Osteoblast (primary cell): ENCODE measurements around the gene BICD1. TPM values are rescaled to one million over a fixed set of nuclear protein-coding genes. Genes with fewer than 3 reads are reported as not detected.

Experiments
- DNase-seq: peaks from one replicate; pipeline ENCODE4 v3.0.0; 2011; ENCODE audit warnings: low spot score, mixed read lengths; ENCODE audit not compliant: insufficient read length; ENCODE audit errors: missing footprints
- H2AFZ ChIP-seq: 2 replicates; pipeline ENCODE4 v1.6.0; 2011; ENCODE audit warnings: mild to moderate bottlenecking, low read length
- H3K27ac ChIP-seq: 2 replicates; pipeline ENCODE4 v1.5.1; 2011; ENCODE audit warnings: mild to moderate bottlenecking, low read depth, low read length, moderate library complexity
- H3K27me3 ChIP-seq: 2 replicates; pipeline ENCODE4 v1.6.0; 2012; ENCODE audit warnings: mild to moderate bottlenecking, control low read depth, inconsistent platforms, low read length, moderate library complexity; ENCODE audit not compliant: insufficient read depth
- H3K36me3 ChIP-seq: 2 replicates; pipeline ENCODE4 v1.5.1; 2011; ENCODE audit warnings: mild to moderate bottlenecking, low read length, control low read depth, moderate library complexity; ENCODE audit not compliant: insufficient read depth
- H3K4me1 ChIP-seq: 2 replicates; pipeline ENCODE4 v1.5.1; 2011; ENCODE audit warnings: mild to moderate bottlenecking, low read length, control low read depth, moderate library complexity; ENCODE audit not compliant: insufficient read depth
- H3K4me2 ChIP-seq: 2 replicates; pipeline ENCODE4 v1.6.0; 2011; ENCODE audit warnings: mild to moderate bottlenecking, low read length; ENCODE audit not compliant: insufficient read depth
- H3K4me3 ChIP-seq: fragments of 200-600 bp; sonication (generic); 3 replicates; pipeline ENCODE4 v1.5.1; 2012; ENCODE audit warnings: mild to moderate bottlenecking, low read length, inconsistent platforms; ENCODE audit not compliant: insufficient read depth
- H3K79me2 ChIP-seq: 2 replicates; pipeline ENCODE4 v1.6.0; 2012; ENCODE audit warnings: mild to moderate bottlenecking, low read length, control low read depth, inconsistent platforms; ENCODE audit not compliant: insufficient read depth
- H3K9me3 ChIP-seq: 2 replicates; pipeline ENCODE4 v1.5.1; 2011; ENCODE audit warnings: low read depth, low read length, control low read depth
- H4K20me1 ChIP-seq: 2 replicates; pipeline ENCODE4 v1.6.0; 2012; ENCODE audit warnings: mild to moderate bottlenecking, low read length, control low read depth; ENCODE audit not compliant: insufficient read depth
- CTCF ChIP-seq: IDR thresholded peaks from 2 replicates; pipeline ENCODE4 v1.5.1; 2011; ENCODE audit warnings: mild to moderate bottlenecking, low read depth, low read length, moderate library complexity; ENCODE audit errors: extremely low read depth
- total RNA-seq: library from RNA; depleted of rRNA; stranded (reverse); fragments of >200 nt; gene quantifications from 2 replicates; pipeline ENCODE4 v1.2.3, GENCODE V29; 2012

The BICD1 gene
- total RNA-seq, 1 donor = 21.0 TPM

GRCh38 chr12:32146074-32146873, 39.6 kb downstream of the BICD1 start:
- Histone ChIP-seq H3K4me1 (peaks cover 3% of the 10 kb centered on the region), H2AFZ (no peak overlapping the region), H3K27me3 (no peaks in the 10 kb centered on the region), H3K4me3 (no peak overlapping the region), H4K20me1 (peaks cover 13% of the 10 kb centered on the region), H3K27ac (no peak overlapping the region), H3K36me3 (no peaks in the 10 kb centered on the region), H3K4me2 (no peak overlapping the region), H3K79me2 (peaks cover 93% of the 10 kb centered on the region), H3K9me3 (no peaks in the 10 kb centered on the region)
- DNase-seq = no peak
- TF ChIP-seq CTCF = no peak

GRCh38 chr12:32148372-32148771, 41.7 kb downstream of the BICD1 start:
- Histone ChIP-seq H3K79me2 (peaks cover 90% of the 10 kb centered on the region), H3K4me2 (peak overlapping the region; percentile 7), H3K27me3 (no peaks in the 10 kb centered on the region), H4K20me1 (peaks cover 9% of the 10 kb centered on the region), H3K36me3 (peaks cover 4% of the 10 kb centered on the region), H2AFZ (no peak overlapping the region), H3K9me3 (no peaks in the 10 kb centered on the region), H3K4me3 (no peak overlapping the region), H3K4me1 (peaks cover 3% of the 10 kb centered on the region), H3K27ac (peak overlapping the region; percentile 76)
- no peak for DNase-seq
- no peak for TF ChIP-seq CTCF

GRCh38 chr12:32149489-32149888, 42.8 kb downstream of the BICD1 start:
- H3K79me2 ChIP-seq = peaks cover 85% of the 10 kb centered on the region
- no peak for TF ChIP-seq CTCF
- no peak overlapping the region for H3K27ac ChIP-seq
- H3K9me3 ChIP-seq = no peaks in the 10 kb centered on the region
- peaks cover 4% of the 10 kb centered on the region for H3K36me3 ChIP-seq
- no peak for DNase-seq
- peaks cover 12% of the 10 kb centered on the region for H4K20me1 ChIP-seq
- H3K4me1 ChIP-seq = peaks cover 3% of the 10 kb centered on the region
- no peaks in the 10 kb centered on the region for H3K27me3 ChIP-seq
- no peak overlapping the region for H2AFZ ChIP-seq
- H3K4me2 ChIP-seq = no peak overlapping the region
- H3K4me3 ChIP-seq = no peak overlapping the region

GRCh38 chr12:32151086-32151485, 44.4 kb downstream of the BICD1 start:
- no peak for TF ChIP-seq CTCF
- Histone ChIP-seq H3K27ac (no peak overlapping the region), H2AFZ (no peak overlapping the region), H3K9me3 (no peaks in the 10 kb centered on the region), H3K4me2 (no peak overlapping the region), H3K36me3 (peaks cover 4% of the 10 kb centered on the region), H3K4me1 (peaks cover 3% of the 10 kb centered on the region), H4K20me1 (peaks cover 10% of the 10 kb centered on the region), H3K27me3 (no peaks in the 10 kb centered on the region), H3K79me2 (peaks cover 81% of the 10 kb centered on the region), H3K4me3 (no peak overlapping the region)
- DNase-seq = no peak
